GM12874 (cell line): ENCODE results near the gene WWOX.

Experiments
- CTCF ChIP-seq: IDR thresholded peaks from 2 replicates; pipeline ENCODE4 v1.5.1; 2011; ENCODE audit warnings: low read depth, mild to moderate bottlenecking, control low read depth, low read length, moderate library complexity; ENCODE audit not compliant: insufficient read depth

The WWOX gene

DNA sequence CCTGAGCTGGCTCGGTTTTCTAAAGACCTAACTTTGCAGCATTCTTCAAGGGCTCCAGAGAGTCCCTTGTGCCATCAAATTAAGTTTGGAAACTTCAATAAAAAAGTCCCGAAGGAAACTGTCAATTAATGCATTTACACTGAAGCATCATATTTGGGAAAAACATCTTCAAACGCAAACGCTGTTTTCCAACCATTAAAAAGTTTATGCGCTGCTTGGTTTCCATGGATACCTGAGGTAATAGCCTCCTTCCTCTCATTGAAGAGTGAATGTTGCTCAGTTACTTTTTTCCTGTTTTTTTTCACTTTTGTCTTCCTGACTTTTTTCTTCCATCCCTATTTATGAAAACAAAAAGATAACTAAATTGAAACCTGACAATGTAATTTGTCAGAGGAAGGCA is 1102.0 kb downstream of the WWOX start:
- no peak for TF ChIP-seq CTCF

DNA sequence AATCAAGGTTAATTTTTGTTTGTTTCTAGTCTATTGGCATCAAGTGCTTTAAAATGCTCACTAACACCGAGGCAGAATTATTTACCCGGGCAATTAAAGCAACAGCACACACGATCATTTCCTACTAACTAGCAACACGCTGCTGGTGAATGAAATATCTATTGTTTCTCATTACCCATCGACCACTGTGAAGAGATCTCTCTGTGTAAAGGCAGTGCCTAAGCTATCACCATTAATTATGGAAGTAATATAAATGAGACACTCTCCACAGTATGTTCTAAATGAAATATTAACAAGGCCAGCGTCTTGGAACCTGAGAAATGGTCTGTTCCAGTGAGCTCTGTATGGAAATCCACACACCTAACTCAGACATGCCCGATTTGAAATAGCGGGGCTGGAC is 1103.5 kb downstream of the WWOX start:
- no peak for TF ChIP-seq CTCF

GRCh38 chr16:79204486-79204885 is 1105.0 kb downstream of the WWOX start:
- no peak for TF ChIP-seq CTCF

DNA sequence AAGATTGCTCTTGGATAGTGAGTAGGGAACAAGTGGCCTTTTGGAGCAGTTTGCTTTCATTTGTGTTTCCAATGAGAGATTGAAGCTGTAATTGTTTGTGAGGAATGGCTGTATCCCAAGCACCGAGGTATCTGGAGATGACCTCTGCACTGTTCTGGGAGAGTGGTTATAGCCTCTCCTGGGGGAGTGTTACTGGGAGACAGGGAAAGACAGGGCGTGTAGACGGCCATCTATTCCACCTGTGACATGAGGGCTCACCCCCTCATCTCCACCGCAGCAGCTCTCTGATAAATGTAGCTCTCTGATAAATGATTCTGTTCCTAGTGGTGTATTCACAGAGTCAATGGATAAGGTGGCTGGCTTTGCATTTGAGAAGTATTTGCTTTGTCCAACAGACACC is 1107.4 kb downstream of the WWOX start:
- no peak for TF ChIP-seq CTCF

- TF ChIP-seq CTCF, result no peak
These were observed 1109.9 kb downstream of the WWOX start for GRCh38 chr16:79209308-79209707.

GRCh38 chr16:79210607-79211006 is 1111.2 kb downstream of the WWOX start:
- TF ChIP-seq CTCF, result no peak

GRCh38 chr16:79211586-79211985 is 1112.1 kb downstream of the WWOX start:
- TF ChIP-seq CTCF, result no peak
